HG02763 (cell line): ENCODE measurements around the gene HADHA.

Experiments
- ATAC-seq: cut with Tn5 transposase; IDR thresholded peaks from one replicate; pipeline ENCODE4 v1.9.1; 2021; ENCODE audit warnings: mild to moderate bottlenecking, moderate library complexity; ENCODE audit not compliant: unreplicated experiment

Gene HADHA

DNA sequence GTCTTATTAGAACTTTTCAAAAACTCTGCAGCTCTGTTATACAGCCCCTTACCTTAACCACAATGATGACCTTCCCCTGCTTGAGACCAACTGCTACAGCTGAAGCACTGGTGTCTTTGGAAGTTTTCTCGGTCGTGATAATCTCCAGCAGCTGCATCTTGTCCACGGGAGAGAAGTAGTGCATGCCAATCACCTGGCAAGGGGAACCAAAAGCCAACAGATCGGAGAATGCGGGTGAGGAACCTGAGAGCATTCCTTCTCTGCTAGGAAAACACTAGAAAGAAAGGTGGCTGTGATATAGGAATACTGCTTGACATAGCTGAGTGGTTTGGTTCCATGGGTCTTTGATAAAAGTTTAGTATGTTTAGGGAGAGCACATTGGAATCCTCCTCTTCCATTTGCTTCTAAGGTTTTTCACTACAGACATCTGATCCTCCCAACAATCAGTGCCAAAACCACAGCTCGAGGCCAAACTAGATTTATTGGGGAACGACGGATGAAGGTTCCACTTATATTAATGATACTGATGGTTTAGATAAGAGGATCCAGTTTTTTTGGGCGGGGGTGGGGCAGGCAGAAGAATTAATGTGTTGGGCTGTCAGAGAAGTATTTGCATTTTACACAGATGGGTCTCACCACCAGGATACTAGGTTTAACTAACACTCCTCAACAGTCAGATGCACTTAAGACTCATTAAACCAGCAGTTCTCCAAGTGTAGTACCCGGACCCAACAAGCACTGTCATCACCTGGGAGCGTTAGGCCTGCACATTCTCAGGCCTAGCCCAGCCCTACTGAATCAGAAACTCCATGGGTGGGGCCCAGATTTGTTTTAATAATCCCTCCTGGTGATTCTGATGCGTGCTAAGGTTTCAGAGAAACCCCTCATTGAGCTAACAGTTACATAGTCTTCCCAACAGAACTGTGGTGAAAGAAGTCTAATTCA lies 49.1 kb downstream of the HADHA start:
- no peak for ATAC-seq

DNA sequence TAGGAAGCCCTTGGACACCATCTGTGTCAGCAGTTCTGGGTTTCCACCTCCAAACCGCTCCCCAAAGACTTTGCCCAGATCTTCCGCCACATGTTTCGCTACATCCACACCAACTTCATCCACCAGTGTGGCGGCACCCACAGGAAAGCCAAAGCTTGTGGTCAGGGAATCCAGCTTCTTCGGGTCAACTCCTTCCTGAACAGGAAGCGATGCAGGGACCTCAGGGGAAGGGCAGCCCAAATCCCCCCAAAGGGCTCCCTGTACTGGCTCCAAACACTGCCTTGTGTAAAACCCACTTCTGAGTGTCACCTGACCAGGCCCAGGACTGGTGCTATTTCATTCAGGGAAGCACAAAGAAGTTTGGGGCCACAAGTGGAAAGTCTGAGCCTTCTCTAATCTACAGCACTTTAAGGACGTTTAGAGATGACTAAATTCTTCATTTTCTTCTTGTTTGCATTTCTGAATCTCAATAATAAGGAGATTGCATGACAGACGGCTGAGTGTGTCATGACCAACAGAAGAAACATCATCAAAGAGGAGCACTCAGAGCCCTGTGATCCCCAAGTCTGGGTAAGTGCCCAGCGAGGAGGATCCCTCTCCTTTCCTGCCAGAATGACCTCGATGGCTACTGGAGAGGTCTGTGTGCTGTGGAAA lies 50.7 kb downstream of the HADHA start:
- no peak for ATAC-seq

- ATAC-seq: no peak
Observed at GRCh38 chr2:26191316-26192159, 52.9 kb downstream of the HADHA start.

DNA sequence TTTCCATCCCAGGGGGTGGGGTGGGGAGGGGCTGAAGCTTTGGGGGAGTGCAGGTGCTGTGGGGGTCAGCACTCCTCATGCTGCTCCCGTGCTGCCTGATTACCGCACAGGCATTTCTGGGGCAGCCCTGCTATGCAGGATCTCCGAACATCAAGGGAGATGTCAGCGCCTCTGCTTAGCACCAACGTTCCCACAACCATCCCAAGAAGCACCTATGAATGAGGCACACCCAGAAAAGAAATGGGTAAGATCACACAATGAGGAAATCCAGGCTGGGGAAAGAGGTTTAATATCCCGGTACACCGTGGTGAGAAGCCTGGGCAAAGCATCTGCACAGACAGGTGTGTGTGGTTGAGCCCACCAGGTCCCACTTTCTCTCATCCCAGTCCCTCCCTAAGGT lies 54.1 kb downstream of the HADHA start:
- ATAC-seq: no peak

DNA sequence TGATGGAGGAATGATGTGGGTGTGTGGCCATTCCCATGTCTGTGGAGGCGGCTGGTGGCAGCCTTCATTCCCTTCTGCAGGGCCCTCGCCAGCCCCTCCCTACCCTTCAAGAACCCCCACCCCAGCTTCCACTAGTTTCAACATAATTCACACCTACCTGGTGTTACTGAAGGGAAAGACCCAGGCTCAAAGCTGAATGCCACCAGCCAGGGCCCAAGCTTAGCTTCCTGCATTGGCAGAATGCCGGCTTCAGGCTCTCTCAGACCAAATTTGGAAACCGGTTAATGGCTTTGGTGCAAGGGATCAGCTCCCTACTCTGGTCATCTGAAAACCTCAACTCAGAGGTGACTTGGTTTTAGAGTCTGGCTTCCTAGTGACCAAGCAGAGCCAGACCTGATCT lies 54.7 kb downstream of the HADHA start:
- ATAC-seq: no peak

DNA sequence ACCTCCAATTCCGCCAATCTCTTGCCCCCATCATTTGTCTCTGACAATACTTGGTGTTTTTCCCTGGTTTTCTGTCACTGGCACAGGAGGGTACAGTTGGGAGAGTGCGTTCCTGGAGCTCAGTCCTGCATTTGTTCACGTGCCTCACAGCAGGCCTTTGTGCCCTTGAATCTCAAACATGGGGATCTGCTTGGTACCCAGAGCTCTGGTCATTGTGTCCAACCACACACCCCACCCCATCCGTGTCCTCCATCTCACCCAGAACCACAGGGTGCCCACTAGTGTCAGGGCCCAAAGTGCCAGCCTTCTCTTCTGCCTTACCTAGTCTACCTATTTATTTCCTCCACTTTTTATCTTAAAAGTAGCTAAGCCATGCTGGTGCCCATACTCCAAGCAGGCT lies 55.3 kb downstream of the HADHA start:
- ATAC-seq: no peak

DNA sequence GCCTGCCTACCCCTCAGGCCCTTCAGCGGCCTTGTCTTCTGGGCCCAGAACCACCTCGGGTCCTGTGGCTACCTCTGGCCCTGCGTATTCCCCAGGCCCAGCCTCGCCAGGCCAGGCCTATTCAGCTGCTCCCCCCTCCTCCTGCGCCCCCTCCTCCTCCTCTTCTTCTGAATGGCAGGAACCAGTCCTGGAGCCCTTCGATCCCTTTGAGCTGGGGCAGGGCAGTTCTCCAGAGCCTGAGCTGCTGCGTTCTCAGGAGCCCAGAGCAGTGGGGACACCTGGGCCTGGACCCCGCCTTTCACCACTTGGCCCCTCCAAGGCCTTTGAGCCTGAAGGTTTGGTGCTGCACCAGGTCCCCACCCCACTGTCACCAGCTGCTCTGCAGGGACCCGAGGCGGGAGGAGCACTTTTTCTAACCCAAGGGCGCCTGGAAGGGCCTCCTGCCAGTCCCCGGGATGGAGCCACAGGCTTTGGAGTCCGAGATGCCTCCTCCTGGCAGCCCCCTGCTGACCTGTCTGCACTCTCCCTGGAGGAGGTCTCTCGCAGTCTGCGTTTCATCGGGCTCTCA lies 56.8 kb downstream of the HADHA start:
- ATAC-seq: no peak

GRCh38 chr2:26187114-26187513 lies 57.3 kb downstream of the HADHA start:
- ATAC-seq: no peak

- ATAC-seq: no peak
Observed at GRCh38 chr2:26185954-26186770, 58.3 kb downstream of the HADHA start.

- ATAC-seq: no peak
Observed at GRCh38 chr2:26185304-26185928, 59.0 kb downstream of the HADHA start.

GRCh38 chr2:26184555-26185303 lies 59.7 kb downstream of the HADHA start:
- ATAC-seq: peak; percentile 63

GRCh38 chr2:26184121-26184520 lies 60.3 kb downstream of the HADHA start:
- no peak for ATAC-seq

DNA sequence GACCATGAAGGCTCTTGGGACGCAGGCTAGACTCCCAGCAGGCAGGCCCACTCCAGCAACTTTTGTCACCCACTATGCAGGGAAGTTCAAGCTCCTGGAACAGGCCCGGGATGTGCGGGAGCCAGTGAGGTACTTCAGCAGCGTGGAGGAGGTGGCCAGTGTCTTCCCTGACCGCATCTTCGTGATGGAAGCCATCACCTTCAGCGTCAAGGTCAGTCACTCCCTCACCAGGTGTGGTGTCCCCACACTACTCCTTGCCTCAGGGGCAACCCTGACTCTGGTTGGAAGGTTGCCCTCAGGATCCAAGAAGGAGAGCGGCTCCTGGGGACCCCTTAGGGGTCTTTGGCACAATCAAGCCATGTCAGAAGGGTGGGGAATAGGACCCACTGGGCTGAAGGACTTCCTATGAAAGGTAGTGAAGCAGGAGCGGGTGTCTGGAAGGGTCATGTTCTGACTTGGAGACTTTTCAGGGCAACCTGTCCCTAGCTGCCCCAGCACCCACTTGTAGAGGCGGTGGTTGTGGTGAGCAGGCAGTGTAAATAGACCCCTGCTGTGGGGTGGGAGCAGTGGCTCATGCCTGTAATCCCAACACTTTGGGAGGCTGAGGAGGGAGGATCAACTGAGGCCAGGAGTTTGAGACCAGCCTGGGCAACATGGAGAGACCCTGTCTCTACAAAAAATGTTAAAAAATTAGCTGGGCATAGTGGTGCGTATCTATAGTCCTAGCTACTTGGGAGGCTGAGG lies 61.4 kb downstream of the HADHA start:
- ATAC-seq: no peak

DNA sequence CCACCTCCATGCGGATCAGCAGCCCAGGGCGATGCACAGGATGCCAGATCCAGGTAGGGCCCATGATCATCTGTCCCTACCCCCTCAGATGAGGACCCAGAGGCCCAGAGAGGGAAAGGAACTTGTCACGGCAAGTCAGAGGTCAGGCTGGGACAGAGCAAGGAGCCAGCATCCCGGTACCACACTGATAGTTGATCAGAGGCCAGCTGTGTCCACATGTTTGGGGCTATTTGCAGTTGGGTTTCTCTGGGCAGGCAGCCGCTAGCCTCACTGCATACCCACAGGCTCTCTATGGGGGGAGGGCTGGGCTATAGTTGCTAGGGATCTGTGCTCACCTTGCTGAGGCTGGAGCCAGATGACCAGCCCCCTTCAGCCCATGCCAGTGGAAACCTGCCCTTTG lies 62.0 kb downstream of the HADHA start:
- ATAC-seq: no peak

GRCh38 chr2:26179446-26179913 lies 65.0 kb downstream of the HADHA start:
- ATAC-seq: no peak

DNA sequence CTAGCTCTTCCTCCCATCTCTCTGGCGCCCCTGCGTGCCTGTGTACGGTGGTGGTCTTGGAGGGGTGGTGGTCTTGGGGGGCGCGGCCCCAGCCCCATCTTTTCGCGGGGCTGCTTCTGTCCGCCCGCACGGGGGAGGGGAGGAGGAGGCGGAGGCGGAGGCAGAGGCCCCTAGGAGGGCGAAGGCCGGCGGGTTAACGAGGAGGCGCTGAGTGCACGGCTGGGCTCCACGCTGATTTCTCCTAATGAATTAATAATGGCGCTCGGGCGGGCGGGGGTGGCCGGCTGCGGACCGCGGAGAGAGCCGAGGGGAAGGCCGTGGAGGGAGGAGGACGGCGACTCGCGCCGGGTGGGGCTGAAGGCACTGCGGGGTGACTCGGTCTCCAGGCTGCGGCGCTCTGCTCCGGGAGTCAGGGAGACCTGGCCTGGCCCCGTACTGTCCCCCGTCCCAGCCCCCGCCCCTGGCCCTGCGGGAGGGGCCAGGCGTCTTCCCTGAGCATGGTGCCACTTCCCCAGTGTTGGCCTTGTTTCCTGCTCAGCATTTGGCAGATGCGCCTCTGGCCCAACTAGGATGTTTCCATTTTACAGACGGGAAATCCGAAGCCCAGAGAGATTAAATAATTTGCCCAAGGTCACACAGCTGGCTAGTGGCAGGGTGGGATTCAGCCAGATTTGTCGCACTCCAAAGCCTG lies 65.5 kb downstream of the HADHA start:
- no peak for ATAC-seq

- ATAC-seq: no peak
Observed at GRCh38 chr2:26178246-26178645, 66.2 kb downstream of the HADHA start.

GRCh38 chr2:26177122-26177521 lies 67.3 kb downstream of the HADHA start:
- ATAC-seq: no peak
